Mononuclear cell (primary cell): ENCODE data around the gene PDZD8. TPM values are rescaled to one million over a fixed set of nuclear protein-coding genes. Genes with fewer than 3 reads are reported as not detected.

Source experiments
- H3K27me3 ChIP-seq: 2 replicates; pipeline ENCODE4 v1.6.0; 2011; ENCODE audit warnings: low read length, control low read depth; ENCODE audit not compliant: insufficient read depth
- H3K4me1 ChIP-seq: 2 replicates; pipeline ENCODE4 v1.5.1; 2011; ENCODE audit warnings: mild to moderate bottlenecking, low read length, control low read depth; ENCODE audit not compliant: insufficient read depth
- H3K4me3 ChIP-seq: 2 replicates; pipeline ENCODE4 v1.5.1; 2011; ENCODE audit warnings: mild to moderate bottlenecking, low read length, moderate library complexity
- H3K9me3 ChIP-seq: 2 replicates; pipeline ENCODE4 v1.5.1; 2011; ENCODE audit warnings: low read depth, mild to moderate bottlenecking, control low read depth, low read length
- total RNA-seq: library from RNA; depleted of rRNA; stranded (reverse); fragments of >200 nt; gene quantifications from one replicate; pipeline ENCODE4 v1.2.3, GENCODE V29; 2012

The PDZD8 gene
- 53.1 TPM for total RNA-seq

- Histone ChIP-seq H3K9me3 (no peaks in the 10 kb centered on the region), H3K4me1 (peaks cover 36% of the 10 kb centered on the region), H3K4me3 (peak within 1 kb of the TSS; percentile 90), H3K27me3 (peaks cover 6% of the 10 kb centered on the region)
Observed at GRCh38 chr10:117375360-117376178, at the start of gene PDZD8. PDZD8 (minus strand) TSS chr10:117375440; CDS start chr10:117375227, 213 bp downstream.

- Histone ChIP-seq H3K9me3 (no peaks in the 10 kb centered on the region), H3K4me3 (no peak overlapping the region), H3K4me1 (peaks cover 7% of the 10 kb centered on the region), H3K27me3 (no peaks in the 10 kb centered on the region)
Observed at GRCh38 chr10:117424171-117424570, 48.9 kb upstream of the PDZD8 start.

DNA sequence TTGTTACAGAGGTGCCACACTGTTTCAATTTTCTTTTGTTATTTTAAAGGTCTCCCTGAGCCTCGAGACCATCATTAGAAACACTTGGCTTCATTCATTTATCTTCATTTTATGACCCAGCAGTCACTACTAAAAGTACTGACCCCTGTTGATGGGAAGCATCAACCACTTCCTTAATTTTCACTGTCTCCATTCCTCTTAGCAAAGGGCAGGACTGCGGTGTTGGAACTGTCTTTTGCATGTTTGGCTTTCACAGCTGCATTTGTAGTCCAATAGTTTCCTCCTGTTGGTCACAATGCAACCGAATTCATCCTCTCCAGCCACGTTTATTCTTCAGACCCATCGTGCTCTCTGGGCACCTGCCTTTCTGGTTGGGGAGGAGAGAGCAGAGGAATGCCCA lies 46.7 kb upstream of the PDZD8 start:
- Histone ChIP-seq H3K4me1 (peaks cover 7% of the 10 kb centered on the region), H3K27me3 (no peaks in the 10 kb centered on the region), H3K9me3 (no peaks in the 10 kb centered on the region), H3K4me3 (no peak overlapping the region)

- H3K27me3 ChIP-seq = no peaks in the 10 kb centered on the region
- peaks cover 7% of the 10 kb centered on the region for H3K4me1 ChIP-seq
- H3K4me3 ChIP-seq = no peak overlapping the region
- no peaks in the 10 kb centered on the region for H3K9me3 ChIP-seq
Observed at GRCh38 chr10:117420768-117421167, 45.5 kb upstream of the PDZD8 start.

GRCh38 chr10:117419921-117420320 lies 44.7 kb upstream of the PDZD8 start:
- peaks cover 7% of the 10 kb centered on the region for H3K4me1 ChIP-seq
- H3K9me3 ChIP-seq = no peaks in the 10 kb centered on the region
- no peak overlapping the region for H3K4me3 ChIP-seq
- H3K27me3 ChIP-seq = no peaks in the 10 kb centered on the region

DNA sequence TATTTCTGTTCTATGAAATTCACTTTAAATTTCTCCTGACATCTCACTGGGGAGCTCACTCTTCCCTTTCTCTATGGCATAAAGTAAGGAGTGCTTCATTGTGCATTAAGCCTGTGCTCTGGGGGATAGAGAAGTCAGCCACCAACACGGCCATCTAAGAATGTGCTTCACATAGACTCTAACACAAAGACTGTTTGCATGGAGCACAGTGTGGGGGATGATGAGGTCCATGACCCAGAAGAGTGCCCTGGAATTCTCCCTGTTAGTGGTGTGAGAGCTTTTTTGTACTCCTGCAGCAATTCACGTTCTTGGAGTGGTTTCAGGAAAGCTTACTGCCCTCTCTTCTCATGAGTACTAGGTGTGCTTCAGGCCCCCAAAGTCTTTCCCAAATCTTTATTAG lies 43.9 kb upstream of the PDZD8 start:
- no peak overlapping the region for H3K4me3 ChIP-seq
- peaks cover 7% of the 10 kb centered on the region for H3K4me1 ChIP-seq
- no peaks in the 10 kb centered on the region for H3K27me3 ChIP-seq
- H3K9me3 ChIP-seq = no peaks in the 10 kb centered on the region

- Histone ChIP-seq H3K4me3 (no peak overlapping the region), H3K27me3 (no peaks in the 10 kb centered on the region), H3K9me3 (no peaks in the 10 kb centered on the region), H3K4me1 (peaks cover 7% of the 10 kb centered on the region)
Observed at GRCh38 chr10:117418121-117418520, 42.9 kb upstream of the PDZD8 start.

DNA sequence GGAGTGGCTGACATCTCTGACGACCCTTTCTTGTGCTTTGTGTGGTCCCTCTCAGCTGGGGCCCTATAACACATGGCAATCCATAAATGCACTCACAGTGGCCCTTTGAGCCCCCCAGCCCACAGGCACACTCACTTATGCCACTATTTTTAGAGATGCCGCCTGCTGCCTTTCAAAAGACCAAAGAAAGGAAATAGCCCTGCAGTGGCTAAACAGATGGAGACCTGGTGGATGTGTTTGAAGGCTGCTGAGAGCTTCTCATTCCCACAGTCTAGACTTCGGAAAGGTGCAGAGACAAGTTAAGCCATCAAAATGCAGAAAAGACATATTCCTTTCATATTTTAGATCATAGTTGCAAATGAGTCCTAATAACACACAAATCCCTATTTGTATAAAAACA lies 42.0 kb upstream of the PDZD8 start:
- Histone ChIP-seq H3K27me3 (no peaks in the 10 kb centered on the region), H3K4me1 (peaks cover 2% of the 10 kb centered on the region), H3K4me3 (no peak overlapping the region), H3K9me3 (no peaks in the 10 kb centered on the region)

DNA sequence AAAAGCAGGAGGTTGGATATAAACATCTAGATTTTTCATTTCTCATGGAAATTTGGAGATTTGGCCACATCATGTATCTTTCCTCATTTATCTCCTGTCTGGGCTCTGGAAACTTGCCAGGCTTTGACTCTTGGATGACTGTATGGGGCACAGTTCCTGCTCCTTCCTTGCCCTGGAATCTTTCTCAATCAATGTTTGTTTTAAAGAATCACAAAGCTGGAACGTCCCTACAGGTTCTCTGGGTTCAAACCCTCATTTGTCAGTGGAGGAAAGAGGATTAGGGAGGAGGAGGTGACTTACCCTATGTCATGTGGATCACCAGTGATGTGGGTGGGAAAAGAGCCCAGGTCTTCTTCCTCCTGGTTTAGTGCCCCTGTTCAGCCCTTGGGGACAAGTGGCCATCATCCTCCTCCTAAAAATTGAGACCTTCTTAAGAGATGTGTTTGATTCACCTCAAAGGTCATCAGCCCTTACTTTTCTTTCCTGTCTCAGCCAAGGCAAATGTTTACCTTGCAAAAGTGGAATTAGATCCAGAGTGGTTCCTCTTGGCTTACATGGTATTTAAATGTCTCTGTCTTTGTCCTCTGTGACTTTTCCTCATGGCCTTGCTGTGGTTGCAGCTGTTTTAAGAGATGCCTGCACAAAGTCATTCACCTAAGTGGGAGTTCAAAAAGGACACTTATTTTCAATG lies 38.8 kb upstream of the PDZD8 start:
- no peaks in the 10 kb centered on the region for H3K4me1 ChIP-seq
- H3K27me3 ChIP-seq = no peaks in the 10 kb centered on the region
- no peak overlapping the region for H3K4me3 ChIP-seq
- H3K9me3 ChIP-seq = no peaks in the 10 kb centered on the region

- Histone ChIP-seq H3K9me3 (no peaks in the 10 kb centered on the region), H3K27me3 (no peaks in the 10 kb centered on the region)
Observed at GRCh38 chr10:117412469-117413010, 37.3 kb upstream of the PDZD8 start.

GRCh38 chr10:117411479-117412399 lies 36.5 kb upstream of the PDZD8 start:
- no peaks in the 10 kb centered on the region for H3K9me3 ChIP-seq
- peaks cover 15% of the 10 kb centered on the region for H3K4me1 ChIP-seq
- no peak overlapping the region for H3K4me3 ChIP-seq
- H3K27me3 ChIP-seq = no peaks in the 10 kb centered on the region

More at GRCh38 chr10:117412469-117413010, 37.3 kb upstream of the PDZD8 start:
- H3K4me3 ChIP-seq = no peak overlapping the region
- peaks cover 11% of the 10 kb centered on the region for H3K4me1 ChIP-seq

DNA sequence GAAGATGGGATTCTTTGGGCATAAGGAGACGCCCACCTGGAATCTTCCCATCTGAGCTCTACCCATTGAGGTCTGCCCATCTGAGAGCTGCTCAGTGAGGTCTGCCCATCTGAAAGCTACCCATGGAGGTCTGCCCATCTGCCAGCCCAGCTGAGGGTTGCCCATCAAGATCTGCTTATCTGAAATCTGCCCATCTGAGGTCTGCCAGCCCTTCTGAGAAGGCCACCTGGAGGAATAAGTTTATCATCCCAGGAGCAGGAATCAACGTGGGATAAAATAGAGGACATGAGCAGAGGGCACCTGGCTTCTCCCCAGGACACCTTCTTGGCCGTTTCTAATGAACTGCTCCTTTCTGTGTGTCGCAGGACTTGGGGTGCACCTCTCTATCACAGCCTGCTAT lies 35.3 kb upstream of the PDZD8 start:
- Histone ChIP-seq H3K9me3 (no peaks in the 10 kb centered on the region), H3K27me3 (no peaks in the 10 kb centered on the region), H3K4me1 (peaks cover 15% of the 10 kb centered on the region), H3K4me3 (no peak overlapping the region)

GRCh38 chr10:117409549-117410305 lies 34.5 kb upstream of the PDZD8 start:
- no peaks in the 10 kb centered on the region for H3K9me3 ChIP-seq
- H3K4me1 ChIP-seq = peaks cover 19% of the 10 kb centered on the region
- no peak overlapping the region for H3K4me3 ChIP-seq
- no peaks in the 10 kb centered on the region for H3K27me3 ChIP-seq
